Fibroblast of lung (primary cell): Measurements from ENCODE around the gene TNFRSF9.

Source experiments
- EZH2 ChIP-seq: IDR thresholded peaks from 2 replicates; pipeline ENCODE4 v1.5.1; 2012; ENCODE audit warnings: low read length, control low read depth, mild to moderate bottlenecking; ENCODE audit errors: missing control alignments
- TF ChIP-seq, protein P1 (sequence below), 2 donors: IDR thresholded peaks in 1 of 2; conservative IDR thresholded peaks in 1 of 2; 1 replicate in 1 of 2; 2 replicates in 1 of 2; pipeline ENCODE4 v1.5.1; 2011 to 2012; ENCODE audit warnings: low read length in 2 of 2, control low read depth in 1 of 2, inconsistent platforms in 1 of 2, low read depth in 1 of 2, mild to moderate bottlenecking in 1 of 2

DNA sequence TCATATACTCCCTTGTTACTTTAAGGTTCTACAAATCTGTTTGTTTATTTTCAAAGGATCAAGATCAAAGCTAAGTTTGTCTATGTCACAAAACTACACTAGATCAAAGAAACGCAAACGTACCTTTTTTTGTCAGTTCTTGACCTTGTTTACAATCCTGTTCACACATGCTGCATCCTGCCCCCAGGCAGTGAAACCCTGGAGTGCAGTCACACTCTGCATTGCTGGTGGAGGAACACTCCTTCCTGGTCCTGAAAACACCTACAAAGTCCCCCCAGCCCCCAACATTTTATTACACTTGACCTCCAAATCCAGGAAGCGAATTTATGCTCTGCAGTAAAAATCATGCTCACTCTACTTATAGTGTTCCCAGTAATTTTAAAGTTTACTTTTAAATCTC lies 2.6 kb downstream of the TNFRSF9 start:
- TF ChIP-seq, protein P1, sequence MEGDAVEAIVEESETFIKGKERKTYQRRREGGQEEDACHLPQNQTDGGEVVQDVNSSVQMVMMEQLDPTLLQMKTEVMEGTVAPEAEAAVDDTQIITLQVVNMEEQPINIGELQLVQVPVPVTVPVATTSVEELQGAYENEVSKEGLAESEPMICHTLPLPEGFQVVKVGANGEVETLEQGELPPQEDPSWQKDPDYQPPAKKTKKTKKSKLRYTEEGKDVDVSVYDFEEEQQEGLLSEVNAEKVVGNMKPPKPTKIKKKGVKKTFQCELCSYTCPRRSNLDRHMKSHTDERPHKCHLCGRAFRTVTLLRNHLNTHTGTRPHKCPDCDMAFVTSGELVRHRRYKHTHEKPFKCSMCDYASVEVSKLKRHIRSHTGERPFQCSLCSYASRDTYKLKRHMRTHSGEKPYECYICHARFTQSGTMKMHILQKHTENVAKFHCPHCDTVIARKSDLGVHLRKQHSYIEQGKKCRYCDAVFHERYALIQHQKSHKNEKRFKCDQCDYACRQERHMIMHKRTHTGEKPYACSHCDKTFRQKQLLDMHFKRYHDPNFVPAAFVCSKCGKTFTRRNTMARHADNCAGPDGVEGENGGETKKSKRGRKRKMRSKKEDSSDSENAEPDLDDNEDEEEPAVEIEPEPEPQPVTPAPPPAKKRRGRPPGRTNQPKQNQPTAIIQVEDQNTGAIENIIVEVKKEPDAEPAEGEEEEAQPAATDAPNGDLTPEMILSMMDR (conservative IDR thresholded peaks at IDR 0.05 in 1 of 2, IDR thresholded peaks at IDR 0.05 in 1 of 2; ENCODE audit: low read depth in 1 of 2, low read length in 2 of 2): no peak
- no peak for TF ChIP-seq EZH2
